Neural cell (in vitro differentiated cells): ENCODE data around the gene UROC1.

Source experiments
- CTCF ChIP-seq: fragments of 450-650 bp; IDR thresholded peaks from 2 replicates; pipeline ENCODE4 v1.5.1; 2014; ENCODE audit warnings: antibody characterized with exemption, mild to moderate bottlenecking, moderate library complexity; ENCODE audit not compliant: poor library complexity, severe bottlenecking
- RAD21 ChIP-seq: fragments of 450-650 bp; conservative IDR thresholded peaks from 2 replicates; pipeline ENCODE4 v1.6.1; 2014; ENCODE audit warnings: antibody characterized with exemption, mild to moderate bottlenecking, moderate library complexity

GRCh38 chr3:126454025-126454424 is 63.5 kb downstream of the UROC1 start:
- TF ChIP-seq CTCF (no peak), RAD21 (no peak)
